B cell (primary cell): ENCODE data around the gene IFI16. TPM values are rescaled to one million over a fixed set of nuclear protein-coding genes. Genes with fewer than 3 reads are reported as not detected.

Experiments
- ATAC-seq: fragments of 200-7000 bp; cut with Tn5 transposase; one replicate; pipeline ENCODE4 v1.10.0; 2021; ENCODE audit warnings: low read depth, mild to moderate bottlenecking, moderate number of reproducible peaks, moderate library complexity
- CTCF ChIA-PET: fragments of 350-600 bp; sonication (Branson Sonifier 250); formaldehyde crosslinking; loops from one replicate; lab custom pipeline; 2021; ENCODE audit warnings: antibody characterized with exemption, inconsistent platforms; lab: Charles Lee
- POLR2A ChIA-PET: fragments of 350-600 bp; sonication (Branson Sonifier 250); formaldehyde crosslinking; loops from one replicate; lab custom pipeline; 2021; ENCODE audit warnings: antibody characterized with exemption; lab: Charles Lee
- DNase-seq: peaks from one replicate; pipeline ENCODE4 v3.0.0; 2013
- H2AFZ ChIP-seq: 2 replicates; pipeline ENCODE4 v1.6.1; 2012; ENCODE audit warnings: mild to moderate bottlenecking, low read depth, low read length; ENCODE audit not compliant: insufficient read depth, poor library complexity, severe bottlenecking
- H3K27ac ChIP-seq, 2 donors: 1 replicate in 1 of 2; 2 replicates in 1 of 2; pipeline ENCODE4 v1.5.1; 2012 to 2013; ENCODE audit warnings: low read length in 2 of 2, mild to moderate bottlenecking in 2 of 2, moderate library complexity in 1 of 2
- H3K27me3 ChIP-seq, 4 experiments: fragments of 200-600 bp in 1 of 4; sonication (generic) in 1 of 4; replicated peaks in 1 of 4; 1 replicate in 2 of 4; 2 replicates in 2 of 4; pipeline versions ENCODE4 v1.6.1 to v1.7.0; 2013 to 2016; ENCODE audit warnings: low read length in 3 of 4, mild to moderate bottlenecking in 2 of 4, mixed read lengths in 1 of 4, moderate library complexity in 1 of 4; ENCODE audit not compliant: insufficient read depth in 4 of 4, control insufficient read depth in 3 of 4; ENCODE audit errors: control extremely low read depth in 1 of 4
- H3K36me3 ChIP-seq, 2 experiments: replicated peaks in 1 of 2; 1 replicate in 1 of 2; 2 replicates in 1 of 2; pipeline versions ENCODE4 v1.6.1 to v1.7.1; 2013; ENCODE audit warnings: low read length in 1 of 2; ENCODE audit not compliant: insufficient read depth in 2 of 2, control insufficient read depth in 1 of 2; ENCODE audit errors: control extremely low read depth in 1 of 2, extremely low read depth in 1 of 2
- H3K4me1 ChIP-seq, 2 donors: fragments of 200-600 bp in 1 of 2; sonication (generic) in 1 of 2; 1 replicate in 1 of 2; 2 replicates in 1 of 2; pipeline versions ENCODE4 v1.5.1 to v1.6.1; 2013 to 2017; ENCODE audit warnings: low read length in 2 of 2; ENCODE audit not compliant: control insufficient read depth in 2 of 2, insufficient read depth in 2 of 2
- H3K4me2 ChIP-seq: replicated peaks from 2 replicates; pipeline ENCODE3; 2012; ENCODE audit warnings: mild to moderate bottlenecking, low read depth, low read length; ENCODE audit not compliant: poor library complexity, severe bottlenecking
- H3K4me3 ChIP-seq, 5 experiments: fragments of 200-600 bp in 1 of 5; sonication (generic) in 1 of 5; 1 replicate in 3 of 5; 2 replicates in 2 of 5; pipeline versions ENCODE4 v1.5.1 to v1.7.0; 2011 to 2016; ENCODE audit warnings: low read length in 4 of 5, mild to moderate bottlenecking in 4 of 5, low read depth in 2 of 5, control low read depth in 1 of 5, moderate library complexity in 1 of 5; ENCODE audit not compliant: insufficient read depth in 1 of 5; ENCODE audit errors: control extremely low read depth in 1 of 5, extremely low read depth in 1 of 5
- H3K79me2 ChIP-seq: fragments of 200-600 bp; sonication (generic); one replicate; pipeline ENCODE4 v1.6.0; 2016; ENCODE audit warnings: low read length; ENCODE audit not compliant: control insufficient read depth, insufficient read depth
- H3K9ac ChIP-seq: fragments of 200-600 bp; sonication (generic); 2 replicates; pipeline ENCODE4 v1.6.1; 2017; ENCODE audit warnings: mild to moderate bottlenecking, low read length, moderate library complexity
- H3K9me3 ChIP-seq, 3 donors: one replicate each; pipeline versions ENCODE4 v1.6.1 to v1.7.1; 2013; ENCODE audit warnings: low read length in 2 of 3; ENCODE audit not compliant: control insufficient read depth in 2 of 3, insufficient read depth in 1 of 3; ENCODE audit errors: control extremely low read depth in 1 of 3
- H4K20me1 ChIP-seq: 2 replicates; pipeline ENCODE4 v1.6.0; 2012; ENCODE audit warnings: mild to moderate bottlenecking, low read length; ENCODE audit not compliant: insufficient read depth, control insufficient read depth, poor library complexity, severe bottlenecking
- H3K27ac Mint-ChIP-seq: one replicate; pipeline ENCODE4 v1.8.0; 2021; ENCODE audit warnings: mixed read lengths
- H3K27me3 Mint-ChIP-seq: one replicate; pipeline ENCODE4 v1.8.0; 2021; ENCODE audit warnings: mixed read lengths
- H3K4me1 Mint-ChIP-seq: one replicate; pipeline ENCODE4 v1.8.0; 2021; ENCODE audit warnings: mixed read lengths
- H3K4me3 Mint-ChIP-seq: one replicate; pipeline ENCODE4 v1.8.0; 2021; ENCODE audit warnings: mixed read lengths
- H3K9me3 Mint-ChIP-seq: one replicate; pipeline ENCODE4 v1.8.0; 2022; ENCODE audit warnings: mixed read lengths; ENCODE audit not compliant: insufficient read depth
- EZH2 ChIP-seq: IDR thresholded peaks from 2 replicates; pipeline ENCODE4 v1.6.1; 2012; ENCODE audit warnings: borderline replicate concordance, low read depth, mild to moderate bottlenecking, moderate library complexity, low read length; ENCODE audit not compliant: insufficient read depth, poor library complexity, severe bottlenecking
- WGBS: methylation state at CpG from one replicate; pipeline ENCODE4 v1.1.5; 2013; ENCODE audit warnings: missing lambda C conversion rate; ENCODE audit not compliant: insufficient coverage; 5-methylcytosine and 5-hydroxymethylcytosine counted together
- intact Hi-C: fragments of 100-400 bp; cut with micrococcal nuclease; formaldehyde crosslinking; loops from one replicate; pipeline ENCODE4 v1.10.0; 2022
- polyA plus RNA-seq: library from polyadenylated mRNA; depleted of rRNA; stranded (reverse); fragments of >200 nt; gene quantifications from 2 replicates; pipeline ENCODE4 v1.2.3, GENCODE V29; 2012
- total RNA-seq, 2 donors: library from RNA; stranded (reverse); fragments of 120-200 nt in 1 of 2; gene quantifications; 1 replicate in 1 of 2; 2 replicates in 1 of 2; pipeline versions ENCODE4 v1.2.3 to v1.2.4, GENCODE V29; 2013 to 2022
- TF ChIP-seq, protein P1 (sequence below): fragments of 200-600 bp; IDR thresholded peaks from one replicate; pipeline ENCODE4 v1.8.0; 2022; ENCODE audit warnings: antibody characterized with exemption, mild to moderate bottlenecking

IFI16 gene
- total and polyA plus RNA-seq, 2 donors (not counting 1 experiment from before 2014, with no cell fraction given), result 89.0 to 176 TPM

DNA sequence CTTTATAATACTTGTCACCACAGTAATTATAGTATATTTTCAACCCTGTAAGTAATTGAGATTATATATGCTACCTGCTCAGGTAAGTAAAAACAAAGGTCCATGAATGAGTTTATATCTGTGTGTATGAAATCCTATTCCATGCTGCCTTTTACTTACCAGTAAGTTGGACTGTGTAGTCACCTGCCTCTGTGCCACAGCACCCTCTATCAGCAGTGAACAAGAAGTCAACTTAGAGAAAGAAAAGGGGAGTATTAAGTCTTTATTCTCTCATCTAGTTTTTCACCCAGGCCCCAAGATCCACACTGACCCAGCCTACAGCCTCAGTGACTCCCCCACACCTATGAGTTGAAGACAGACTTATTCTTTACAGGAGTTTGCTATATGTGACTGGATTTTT, 36.9 kb upstream of the IFI16 start:
- POLR2A ChIA-PET, result no interaction called here
- Histone ChIP-seq H3K4me2 (no peak overlapping the region), H3K27me3 (no peaks in the 10 kb centered on the region), H3K36me3 (no peaks in the 10 kb centered on the region), H3K9ac (no peak overlapping the region), H3K79me2 (no peaks in the 10 kb centered on the region), H3K4me1 (no peaks in the 10 kb centered on the region), H3K9me3 (no peaks in the 10 kb centered on the region), H2AFZ (no peak overlapping the region), H3K27ac (no peak overlapping the region), H4K20me1 (no peaks in the 10 kb centered on the region), H3K4me3 (no peak overlapping the region)
- Mint-ChIP-seq H3K27ac (no peak overlapping the region), H3K9me3 (peaks cover 3% of the 10 kb centered on the region), H3K4me3 (no peak overlapping the region), H3K27me3 (no peaks in the 10 kb centered on the region), H3K4me1 (peaks cover 2% of the 10 kb centered on the region)
- TF ChIP-seq EZH2, result no peak
- TF ChIP-seq, protein P1, sequence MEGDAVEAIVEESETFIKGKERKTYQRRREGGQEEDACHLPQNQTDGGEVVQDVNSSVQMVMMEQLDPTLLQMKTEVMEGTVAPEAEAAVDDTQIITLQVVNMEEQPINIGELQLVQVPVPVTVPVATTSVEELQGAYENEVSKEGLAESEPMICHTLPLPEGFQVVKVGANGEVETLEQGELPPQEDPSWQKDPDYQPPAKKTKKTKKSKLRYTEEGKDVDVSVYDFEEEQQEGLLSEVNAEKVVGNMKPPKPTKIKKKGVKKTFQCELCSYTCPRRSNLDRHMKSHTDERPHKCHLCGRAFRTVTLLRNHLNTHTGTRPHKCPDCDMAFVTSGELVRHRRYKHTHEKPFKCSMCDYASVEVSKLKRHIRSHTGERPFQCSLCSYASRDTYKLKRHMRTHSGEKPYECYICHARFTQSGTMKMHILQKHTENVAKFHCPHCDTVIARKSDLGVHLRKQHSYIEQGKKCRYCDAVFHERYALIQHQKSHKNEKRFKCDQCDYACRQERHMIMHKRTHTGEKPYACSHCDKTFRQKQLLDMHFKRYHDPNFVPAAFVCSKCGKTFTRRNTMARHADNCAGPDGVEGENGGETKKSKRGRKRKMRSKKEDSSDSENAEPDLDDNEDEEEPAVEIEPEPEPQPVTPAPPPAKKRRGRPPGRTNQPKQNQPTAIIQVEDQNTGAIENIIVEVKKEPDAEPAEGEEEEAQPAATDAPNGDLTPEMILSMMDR, result no peak
- peak; percentile 24 for DNase-seq
- no peak for ATAC-seq
- intact Hi-C loops, result no loop called here
- CTCF ChIA-PET, result no interaction called here

DNA sequence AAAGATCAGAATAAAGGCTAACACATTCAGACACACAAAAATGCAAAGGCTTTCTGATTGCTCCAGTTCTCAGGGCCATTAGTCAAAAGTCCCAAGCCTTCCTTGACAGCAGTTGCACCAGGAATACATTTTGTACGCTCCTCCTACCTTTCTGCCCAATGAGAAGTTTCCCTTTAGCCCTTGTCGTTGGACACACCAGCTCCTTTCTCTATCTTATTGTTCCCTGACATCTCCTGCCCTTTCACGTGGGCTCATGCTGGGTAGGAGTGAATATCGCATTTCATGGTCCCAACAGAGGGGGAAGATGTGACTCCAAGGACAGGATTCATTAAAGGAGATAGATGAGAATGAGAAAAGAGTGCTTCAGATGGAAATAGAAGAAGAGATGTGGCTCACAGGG, 33.5 kb upstream of the IFI16 start:
- H4K20me1 ChIP-seq, result no peaks in the 10 kb centered on the region
- H3K27ac Mint-ChIP-seq, result no peak overlapping the region
- H3K27ac ChIP-seq, result no peak overlapping the region
- no peak for ATAC-seq
- no peaks in the 10 kb centered on the region for H3K9me3 Mint-ChIP-seq
- H3K27me3 ChIP-seq, result no peaks in the 10 kb centered on the region
- WGBS, result 80% methylated on average over 2 of the region's 4 CpGs
- H3K79me2 ChIP-seq, result no peaks in the 10 kb centered on the region
- no peak overlapping the region for H2AFZ ChIP-seq
- peaks cover 2% of the 10 kb centered on the region for H3K4me1 Mint-ChIP-seq
- H3K9me3 ChIP-seq, result peaks cover 5 to 14% (median 6%) of the 10 kb centered on the region in 3 donors
- no peaks in the 10 kb centered on the region for H3K27me3 Mint-ChIP-seq
- TF ChIP-seq, protein P1, result no peak
- no peak for TF ChIP-seq EZH2
- intact Hi-C loops, result no loop called here
- no peak overlapping the region for H3K4me3 Mint-ChIP-seq
- ChIA-PET CTCF (interaction anchor here (1.6 kb wide), 1 partner anchor 95 kb away, joined by 4 read pairs; no protein-coding TSS in a partner anchor), POLR2A (no interaction called here)
- no peak for DNase-seq
- no peak overlapping the region for H3K4me2 ChIP-seq
- no peak overlapping the region for H3K4me3 ChIP-seq
- H3K9ac ChIP-seq, result no peak overlapping the region
- H3K4me1 ChIP-seq, result no peaks in the 10 kb centered on the region
- H3K36me3 ChIP-seq, result no peaks in the 10 kb centered on the region
